Right atrium auricular region (tissue), 2 donors: ENCODE results near the gene LHCGR. TPM values are rescaled to one million over a fixed set of nuclear protein-coding genes. Genes with fewer than 3 reads are reported as not detected.

Experiments
- DNase-seq: peaks from one replicate; pipeline ENCODE4 v3.0.0-alpha.2; 2019; ENCODE audit warnings: low spot score
- H3K27ac ChIP-seq, 2 donors: fragments of 200-600 bp; sonication (generic); 1 replicate in 1 of 2; 2 replicates in 1 of 2; pipeline ENCODE4 v1.5.1; 2016 to 2019
- H3K27me3 ChIP-seq, 2 donors: fragments of 200-600 bp; sonication (generic); one replicate each; pipeline versions ENCODE4 v1.5.1 to v1.6.0; 2017 to 2019
- H3K36me3 ChIP-seq: fragments of 200-600 bp; sonication (generic); one replicate; pipeline ENCODE4 v1.5.1; 2016
- H3K4me1 ChIP-seq, 2 donors: fragments of 200-600 bp; sonication (generic); one replicate each; pipeline versions ENCODE4 v1.5.1 to v1.6.0; 2017 to 2019
- H3K4me3 ChIP-seq, 2 donors: fragments of 200-600 bp; sonication (generic); 1 replicate in 1 of 2; 2 replicates in 1 of 2; pipeline ENCODE4 v1.5.1; 2017 to 2019; ENCODE audit warnings: mild to moderate bottlenecking in 1 of 2, moderate library complexity in 1 of 2
- H3K9me3 ChIP-seq, 2 donors: fragments of 200-600 bp; sonication (generic); one replicate each; pipeline ENCODE4 v1.5.1; 2019
- total RNA-seq, 2 donors: library from RNA; depleted of rRNA; stranded (reverse); fragments of >200 nt; gene quantifications; one replicate each; pipeline ENCODE4 v1.1.0, GENCODE V29; 2016
- TF ChIP-seq, protein P1 (sequence below), 2 donors: fragments of 200-600 bp; sonication (generic); IDR thresholded peaks; one replicate each; pipeline ENCODE4 v1.5.1; 2019; ENCODE audit warnings: antibody characterized with exemption in 2 of 2

The LHCGR gene
- total RNA-seq, 2 donors from 2014 or later, result not detected

- no peaks in the 10 kb centered on the region for H3K27me3 ChIP-seq
- H3K4me3 ChIP-seq, result no peak overlapping the region
- no peaks in the 10 kb centered on the region for H3K9me3 ChIP-seq
- H3K4me1 ChIP-seq, result no peaks in the 10 kb centered on the region
- TF ChIP-seq, protein P1, sequence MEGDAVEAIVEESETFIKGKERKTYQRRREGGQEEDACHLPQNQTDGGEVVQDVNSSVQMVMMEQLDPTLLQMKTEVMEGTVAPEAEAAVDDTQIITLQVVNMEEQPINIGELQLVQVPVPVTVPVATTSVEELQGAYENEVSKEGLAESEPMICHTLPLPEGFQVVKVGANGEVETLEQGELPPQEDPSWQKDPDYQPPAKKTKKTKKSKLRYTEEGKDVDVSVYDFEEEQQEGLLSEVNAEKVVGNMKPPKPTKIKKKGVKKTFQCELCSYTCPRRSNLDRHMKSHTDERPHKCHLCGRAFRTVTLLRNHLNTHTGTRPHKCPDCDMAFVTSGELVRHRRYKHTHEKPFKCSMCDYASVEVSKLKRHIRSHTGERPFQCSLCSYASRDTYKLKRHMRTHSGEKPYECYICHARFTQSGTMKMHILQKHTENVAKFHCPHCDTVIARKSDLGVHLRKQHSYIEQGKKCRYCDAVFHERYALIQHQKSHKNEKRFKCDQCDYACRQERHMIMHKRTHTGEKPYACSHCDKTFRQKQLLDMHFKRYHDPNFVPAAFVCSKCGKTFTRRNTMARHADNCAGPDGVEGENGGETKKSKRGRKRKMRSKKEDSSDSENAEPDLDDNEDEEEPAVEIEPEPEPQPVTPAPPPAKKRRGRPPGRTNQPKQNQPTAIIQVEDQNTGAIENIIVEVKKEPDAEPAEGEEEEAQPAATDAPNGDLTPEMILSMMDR (IDR thresholded peaks at IDR 0.05), result no peak
- no peak for DNase-seq
- no peak overlapping the region for H3K27ac ChIP-seq
- no peaks in the 10 kb centered on the region for H3K36me3 ChIP-seq
These were observed 16.7 kb downstream of the LHCGR start for GRCh38 chr2:48738806-48739205.

GRCh38 chr2:48736251-48736650 lies 19.3 kb downstream of the LHCGR start:
- H3K4me3 ChIP-seq, result no peak overlapping the region
- H3K4me1 ChIP-seq, result no peaks in the 10 kb centered on the region
- H3K27me3 ChIP-seq, result no peaks in the 10 kb centered on the region
- TF ChIP-seq, protein P1 (IDR thresholded peaks at IDR 0.05), result no peak
- no peak for DNase-seq
- no peak overlapping the region for H3K27ac ChIP-seq
- no peaks in the 10 kb centered on the region for H3K9me3 ChIP-seq
- no peaks in the 10 kb centered on the region for H3K36me3 ChIP-seq

DNA sequence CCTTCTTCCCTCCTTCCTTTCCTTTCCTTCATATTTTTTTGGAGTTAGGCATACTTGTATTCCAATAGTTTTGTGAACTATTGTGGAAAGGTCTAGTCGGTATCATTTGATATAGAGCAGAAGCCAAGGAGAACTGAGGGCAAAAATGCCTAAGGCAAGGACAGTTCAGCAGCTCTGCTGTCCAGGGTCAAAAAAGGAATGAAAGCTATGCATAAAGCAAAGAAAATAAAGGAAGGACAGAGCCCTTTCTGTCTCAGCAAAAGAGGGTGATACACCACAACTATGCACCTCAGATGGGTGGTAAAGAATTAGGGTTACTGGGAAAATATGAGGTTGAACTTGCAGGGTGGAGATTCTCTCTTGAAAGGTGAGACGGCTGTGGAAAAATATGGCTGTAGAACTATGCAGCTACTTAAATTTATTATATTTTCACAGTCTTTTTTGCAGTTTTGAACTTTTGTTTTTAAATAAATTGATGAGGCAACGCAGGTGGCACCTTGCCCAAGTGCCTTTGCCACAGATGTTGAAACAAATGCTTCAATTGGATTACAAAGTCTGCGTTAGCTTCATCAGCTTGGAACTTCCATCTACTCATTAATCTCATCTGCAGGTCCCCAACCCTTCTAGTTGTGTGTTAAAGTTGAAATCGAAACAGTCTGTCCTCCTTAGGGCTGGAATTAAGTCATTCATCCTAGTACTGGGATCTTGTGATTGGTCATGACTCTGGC lies 20.8 kb downstream of the LHCGR start:
- TF ChIP-seq, protein P1 (IDR thresholded peaks at IDR 0.05), result no peak
- DNase-seq, result no peak
- no peaks in the 10 kb centered on the region for H3K9me3 ChIP-seq
- no peak overlapping the region for H3K27ac ChIP-seq
- no peaks in the 10 kb centered on the region for H3K27me3 ChIP-seq
- H3K4me3 ChIP-seq, result no peak overlapping the region
- H3K4me1 ChIP-seq, result no peaks in the 10 kb centered on the region
- no peaks in the 10 kb centered on the region for H3K36me3 ChIP-seq

DNA sequence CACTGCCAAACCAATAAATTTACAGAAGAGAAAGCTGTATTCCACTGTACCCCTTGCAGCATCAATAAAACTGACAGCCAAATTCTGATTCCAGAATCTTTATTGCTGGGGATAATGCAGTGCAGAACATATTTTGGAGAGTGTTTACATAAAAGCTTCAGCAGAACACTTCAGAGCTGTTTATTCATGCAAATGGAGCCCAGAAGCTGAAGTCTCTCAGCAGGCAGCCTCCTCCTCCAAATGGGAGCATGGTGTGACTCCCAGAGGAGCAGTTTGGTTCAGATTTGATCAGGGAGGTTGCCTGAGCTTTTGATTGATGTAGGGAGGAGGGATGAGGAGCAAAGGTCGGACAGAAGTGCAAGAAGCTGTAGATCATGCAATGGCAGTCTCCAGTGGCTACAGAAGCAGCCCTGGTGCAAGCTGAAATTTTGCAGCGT lies 22.4 kb downstream of the LHCGR start:
- Histone ChIP-seq H3K27me3 (no peaks in the 10 kb centered on the region), H3K4me1 (no peaks in the 10 kb centered on the region), H3K9me3 (no peaks in the 10 kb centered on the region), H3K36me3 (no peaks in the 10 kb centered on the region), H3K4me3 (no peak overlapping the region), H3K27ac (no peak overlapping the region)
- TF ChIP-seq, protein P1 (IDR thresholded peaks at IDR 0.05), result no peak
- no peak for DNase-seq

GRCh38 chr2:48728840-48729239 lies 26.7 kb downstream of the LHCGR start:
- H3K4me1 ChIP-seq, result no peaks in the 10 kb centered on the region
- no peak overlapping the region for H3K27ac ChIP-seq
- TF ChIP-seq, protein P1 (IDR thresholded peaks at IDR 0.05), result no peak

GRCh38 chr2:48728295-48728694 lies 27.2 kb downstream of the LHCGR start:
- DNase-seq, result no peak
- TF ChIP-seq, protein P1 (IDR thresholded peaks at IDR 0.05), result no peak
- Histone ChIP-seq H3K4me3 (no peak overlapping the region), H3K9me3 (no peaks in the 10 kb centered on the region), H3K36me3 (no peaks in the 10 kb centered on the region), H3K27me3 (no peaks in the 10 kb centered on the region), H3K4me1 (no peaks in the 10 kb centered on the region), H3K27ac (no peak overlapping the region)

More at GRCh38 chr2:48728840-48729239, 26.7 kb downstream of the LHCGR start:
- no peak for DNase-seq
- no peaks in the 10 kb centered on the region for H3K27me3 ChIP-seq
- H3K36me3 ChIP-seq, result no peaks in the 10 kb centered on the region
- no peaks in the 10 kb centered on the region for H3K9me3 ChIP-seq
- H3K4me3 ChIP-seq, result no peak overlapping the region
